K562 (cell line): ENCODE measurements around the gene EXOC4. TPM values are rescaled to one million over a fixed set of nuclear protein-coding genes. Genes with fewer than 3 reads are reported as not detected.

Experiments
- ATAC-seq: fragments of 200-7000 bp; cut with Tn5 transposase; 3 replicates; pipeline ENCODE4 v1.9.1; 2020; ENCODE audit warnings: moderate library complexity
- BruUV-seq: library from RNA; stranded (reverse); fragments of 400-500 nt; replicated peaks from 2 replicates; lab custom pipeline; 2021; lab: Mats Ljungman, UMichigan
- CTCF ChIA-PET: fragments of 300-600 bp; formaldehyde crosslinking; extraction: SDS; loops from one replicate; lab custom pipeline; 2021; ENCODE audit warnings: low intra/inter-chr PET ratio; lab: Yijun Ruan, JAX
- POLR2A ChIA-PET: fragments of 300-600, 350-650 bp; sonication (Branson Sonifier 250); formaldehyde crosslinking; extraction: SDS; loops from one replicate; lab custom pipeline; 2021; ENCODE audit warnings: antibody characterized with exemption, inconsistent platforms; lab: Yijun Ruan, JAX
- DNase-seq, 4 experiments: peaks; one replicate each; pipeline versions ENCODE4 v3.0.0 to v3.0.0-alpha.2; 2011 to 2018; ENCODE audit warnings: low spot score in 3 of 4, mixed read lengths in 3 of 4; ENCODE audit errors: extremely low read depth in 1 of 4
- FAIRE-seq: peaks from 2 replicates; lab custom pipeline; 2011; peaks lifted over from hg19 to GRCh38; lab: Jason Lieb, UNC
- H2AFZ ChIP-seq: 2 replicates; pipeline ENCODE4 v1.6.0; 2011; ENCODE audit warnings: low read depth, low read length, control low read depth, inconsistent platforms
- H3K27ac ChIP-seq: fragments of 200-600 bp; 3 replicates; pipeline ENCODE4 v1.8.0; 2011; ENCODE audit warnings: low read depth, mild to moderate bottlenecking, control low read depth, inconsistent platforms, low read length, moderate library complexity, mixed read lengths; ENCODE audit errors: extremely low read depth
- H3K27me3 ChIP-seq, 2 experiments: fragments of 300-600 bp in 1 of 2; 2 replicates in 1 of 2; 3 replicates in 1 of 2; pipeline versions ENCODE4 v1.6.0 to v1.8.0; 2011; ENCODE audit warnings: inconsistent platforms in 2 of 2, low read length in 2 of 2, mild to moderate bottlenecking in 1 of 2, mixed read lengths in 1 of 2, moderate library complexity in 1 of 2; ENCODE audit not compliant: control insufficient read depth in 2 of 2, insufficient read depth in 2 of 2
- H3K36me3 ChIP-seq: fragments of 300-600 bp; 3 replicates; pipeline ENCODE4 v1.8.0; 2011; ENCODE audit warnings: mild to moderate bottlenecking, low read length, inconsistent platforms; ENCODE audit not compliant: control insufficient read depth, insufficient read depth
- H3K4me1 ChIP-seq, 2 experiments: fragments of 200-600 bp in 1 of 2; replicated peaks in 1 of 2; 2 replicates in 1 of 2; 3 replicates in 1 of 2; pipeline versions ENCODE4 v1.5.1 to v1.8.0; 2011; ENCODE audit warnings: inconsistent platforms in 2 of 2, low read length in 2 of 2, mild to moderate bottlenecking in 1 of 2, mixed read lengths in 1 of 2, moderate library complexity in 1 of 2; ENCODE audit not compliant: control insufficient read depth in 2 of 2, insufficient read depth in 2 of 2
- H3K4me2 ChIP-seq: 2 replicates; pipeline ENCODE4 v1.6.1; 2011; ENCODE audit warnings: low read length, control low read depth, inconsistent platforms, mixed read lengths; ENCODE audit not compliant: insufficient read depth
- H3K4me3 ChIP-seq: fragments of 200-600 bp; sonication (generic), shearing (Covaris generic); 2 replicates; pipeline ENCODE4 v1.5.1; 2016; ENCODE audit warnings: control low read depth, inconsistent platforms
- H3K79me2 ChIP-seq: fragments of 200-600 bp; 3 replicates; pipeline ENCODE4 v1.8.0; 2011; ENCODE audit warnings: low read length, inconsistent platforms; ENCODE audit not compliant: control insufficient read depth, insufficient read depth
- H3K9ac ChIP-seq, 2 experiments: 2 replicates each; pipeline versions ENCODE4 v1.6.0 to v1.6.1; 2011; ENCODE audit warnings: low read depth in 2 of 2, low read length in 2 of 2, control low read depth in 1 of 2, inconsistent platforms in 1 of 2, mild to moderate bottlenecking in 1 of 2, mixed read lengths in 1 of 2; ENCODE audit not compliant: insufficient read depth in 1 of 2
- H3K9me1 ChIP-seq: one replicate; pipeline ENCODE4 v1.6.0; 2011; ENCODE audit warnings: inconsistent platforms, mild to moderate bottlenecking, low read length, moderate library complexity; ENCODE audit not compliant: control insufficient read depth, insufficient read depth
- H3K9me3 ChIP-seq: replicated peaks from 2 replicates; pipeline ENCODE4 v1.5.1; 2011; ENCODE audit warnings: low read depth, low read length, inconsistent platforms; ENCODE audit not compliant: control insufficient read depth, insufficient read depth
- H4K20me1 ChIP-seq: replicated peaks from 2 replicates; pipeline ENCODE4 v1.6.1; 2011; ENCODE audit warnings: low read length, inconsistent platforms, mixed read lengths; ENCODE audit not compliant: control insufficient read depth, insufficient read depth
- C11orf30 ChIP-seq: fragments of 450-650 bp; IDR thresholded peaks from 2 replicates; pipeline ENCODE4 v1.6.1; 2016; ENCODE audit warnings: low read depth, mild to moderate bottlenecking
- ELK1 ChIP-seq: sonication (generic); formaldehyde crosslinking; IDR thresholded peaks from 2 replicates; pipeline ENCODE4 v1.8.1; 2022; ENCODE audit warnings: missing genetic modification reagents
- JUND ChIP-seq, 2 experiments: IDR thresholded peaks; 2 replicates in 1 of 2; 3 replicates in 1 of 2; pipeline ENCODE4 v1.6.1; 2011; ENCODE audit warnings: borderline replicate concordance in 2 of 2, low read depth in 2 of 2, low read length in 2 of 2, improper control_type of control experiment in 1 of 2, missing biosample characterization in 1 of 2, missing genetic modification characterization in 1 of 2, missing genetic modification reagents in 1 of 2
- MAFF ChIP-seq: IDR thresholded peaks from 2 replicates; pipeline ENCODE4 v1.6.1; 2012; ENCODE audit warnings: low read length, improper control_type of control experiment
- MAFG ChIP-seq: fragments of 450-650 bp; conservative IDR thresholded peaks from 2 replicates; pipeline ENCODE4 v1.6.1; 2016; ENCODE audit warnings: missing genetic modification characterization, missing compliant biosample characterization
- ZNF639 ChIP-seq, 2 experiments: fragments of 200-800 bp in 1 of 2; sonication (Bioruptor generic) in 1 of 2; sonication (generic) in 1 of 2; formaldehyde crosslinking in 1 of 2; IDR thresholded peaks in 1 of 2; conservative IDR thresholded peaks in 1 of 2; 2 replicates each; pipeline versions ENCODE4 v1.5.0 to v1.6.1; 2016 to 2020; ENCODE audit warnings: missing compliant biosample characterization in 1 of 2, missing genetic modification characterization in 1 of 2, missing genetic modification reagents in 1 of 2
- WGBS: fragments of 100-300 bp; shearing (Covaris generic); methylation state at CpG from one replicate; pipeline ENCODE4 v1.1.6; 2016; ENCODE audit warnings: low coverage, mixed read lengths; ENCODE audit not compliant: insufficient coverage; ENCODE audit errors: missing lambda C conversion rate; 5-methylcytosine and 5-hydroxymethylcytosine counted together
- in situ Hi-C: fragments of 300-500 bp; cut with MboI; formaldehyde crosslinking; loops from 4 replicates; pipeline ENCODE4 v1.15.0; 2018; ENCODE audit warnings: inconsistent platforms, mixed read lengths
- intact Hi-C: fragments of 100-400 bp; cut with micrococcal nuclease; formaldehyde crosslinking; loops from 2 replicates; pipeline ENCODE4 v1.14.2; 2022
- polyA plus RNA-seq, 8 experiments: library from polyadenylated mRNA; depleted of rRNA in 4 of 8; stranded (reverse) in 5 of 8; unstranded in 3 of 8; fragments of >200 nt; fragmentation: Nextera tagmentation in 2 of 8; fragmentation: Illumina TruSeq in 1 of 8; extraction: Ambion mirVana in 2 of 8; extraction: Trizol in 1 of 8; gene quantifications; 2 replicates each; pipeline versions ENCODE4 v1.2.1 to v1.2.3, GENCODE V29; 2011 to 2014; ENCODE audit warnings: inconsistent platforms in 1 of 8, missing spikeins in 1 of 8
- total RNA-seq, 7 experiments: library from RNA; depleted of rRNA in 6 of 7; stranded (reverse); fragments of >200 nt in 6 of 7; fragmentation: Illumina TruSeq in 2 of 7; extraction: Trizol in 2 of 7; gene quantifications; 2 replicates each; pipeline versions ENCODE4 v1.2.1 to v1.2.3, GENCODE V29; 2011 to 2021; ENCODE audit warnings: low replicate concordance in 1 of 7

EXOC4 gene
- total and polyA plus RNA-seq, 9 of the 15 experiments (the other 6 are each of a cell fraction or from before 2014, with no cell fraction given): 18.5 to 73.1 (median 46.6) TPM

GRCh38 chr7:133934977-133935330 is 682.1 kb downstream of the EXOC4 start:
- ChIA-PET POLR2A (interaction anchor here (0.6 to 1.9 kb wide), 4 partner anchors 10 to 27 kb away, joined by 3 to 9 read pairs (median 5); no protein-coding TSS in a partner anchor), CTCF (no interaction called here)
- no peak overlapping the region for H3K4me3 ChIP-seq
- H3K4me1 ChIP-seq: no peaks in the 10 kb centered on the region
- TF ChIP-seq C11orf30 (peak; percentile 42; the same call in 1 of the 2 replicates), MAFG (tag) (peak; percentile 49; the same call in 1 of the 2 replicates), JUND (IDR thresholded peaks at IDR 0.05; ENCODE audit: borderline replicate concordance, low read depth, low read length) (no peak), JUND (tag; IDR thresholded peaks at IDR 0.05; ENCODE audit: borderline replicate concordance, low read depth, low read length) (peak; percentile 20; the same call in 1 of the 3 replicates), ELK1 (CRISPR knock-in tag) (no peak), ZNF639 (CRISPR knock-in tag; conservative IDR thresholded peaks at IDR 0.05 in 1 of 2, IDR thresholded peaks at IDR 0.05 in 1 of 2) (no peak), MAFF (no peak)
- no peak overlapping the region for H2AFZ ChIP-seq
- BruUV-seq: no TSS peak
- no peaks in the 10 kb centered on the region for H3K79me2 ChIP-seq
- H4K20me1 ChIP-seq: no peaks in the 10 kb centered on the region
- H3K36me3 ChIP-seq: peaks cover 6% of the 10 kb centered on the region; the same call in 2 of the 3 replicates
- in situ Hi-C loops (no loop called here), intact Hi-C loops (no loop called here)
- no peaks in the 10 kb centered on the region for H3K27me3 ChIP-seq
- no peak overlapping the region for H3K4me2 ChIP-seq
- H3K9me3 ChIP-seq: no peaks in the 10 kb centered on the region
- ATAC-seq (no peak), FAIRE-seq (no peak), DNase-seq (no peak)
- WGBS: 40% methylated on average over 2 of the region's 2 CpGs
- no peaks in the 10 kb centered on the region for H3K9me1 ChIP-seq
- H3K9ac ChIP-seq: no peak overlapping the region
- no peak overlapping the region for H3K27ac ChIP-seq
